ENCODE data around the gene DENND1B. TPM values are rescaled to one million over a fixed set of nuclear protein-coding genes. Genes with fewer than 3 reads are reported as not detected.

The DENND1B gene
- total and polyA plus RNA-seq, 2 of the 8 experiments (the other 6 are each of a cell fraction or from before 2014, with no cell fraction given): 0.74 to 3.3 TPM

GRCh38 chr1:197787623-197788536 is 12.6 kb upstream of the DENND1B start:
- WGBS, 2 experiments (ENCODE audit: extremely low coverage in 1 of 2, insufficient coverage in 1 of 2, insufficient read length in 1 of 2, insufficient replicate concordance in 2 of 2, low coverage in 1 of 2, low lambda C conversion rate in 2 of 2, missing lambda C conversion rate in 1 of 2): 85% methylated on average over 7 of the region's 7 CpGs; no CpG with 5 or more reads in 1 of the 2 experiments
- POLR2A ChIA-PET (ENCODE audit: partially characterized antibody): no interaction called here
- no peak overlapping the region for H2BK5ac ChIP-seq (ENCODE audit: low read depth, low read length)
- DNase-seq (ENCODE audit: low read depth in 1 of 2, low spot score in 2 of 2) (no peak), FAIRE-seq (no peak)
- H2BK120ac ChIP-seq (replicated peaks; ENCODE audit: low read depth, low read length): no peak overlapping the region
- no peak overlapping the region for H3K27ac ChIP-seq (ENCODE audit: low read depth, low read length)
- no peaks in the 10 kb centered on the region for H4K20me1 ChIP-seq (replicated peaks in 1 of 2; ENCODE audit: control insufficient read depth in 1 of 2, insufficient read depth in 2 of 2, low read length in 2 of 2)
- no peak overlapping the region for H4K5ac ChIP-seq (ENCODE audit: insufficient read length, low read depth, low read length)
- no peaks in the 10 kb centered on the region for H3K27me3 ChIP-seq (replicated peaks in 1 of 4; ENCODE audit: control insufficient read depth in 3 of 4, extremely low read depth in 1 of 4, insufficient read depth in 3 of 4, low read length in 3 of 4)
- H3K9ac ChIP-seq (replicated peaks in 1 of 4; ENCODE audit: extremely low read depth in 1 of 4, low read depth in 3 of 4, low read length in 3 of 4): no peak overlapping the region
- no peak overlapping the region for H3K18ac ChIP-seq (ENCODE audit: extremely low read depth, low read length)
- H3K4me2 ChIP-seq (ENCODE audit: insufficient read depth in 1 of 2, low read depth in 2 of 2, low read length in 2 of 2): no peak overlapping the region
- H4K91ac ChIP-seq (replicated peaks; ENCODE audit: insufficient read length, low read length): no peak overlapping the region
- no peak overlapping the region for H2BK12ac ChIP-seq (ENCODE audit: low read depth, low read length)
- H3K4me1 ChIP-seq (replicated peaks in 1 of 4; ENCODE audit: control insufficient read depth in 3 of 4, insufficient read depth in 4 of 4, low read length in 3 of 4): no peaks in the 10 kb centered on the region
- no peak overlapping the region for H3K4ac ChIP-seq (replicated peaks; ENCODE audit: insufficient read length, low read depth, low read length)
- no peak overlapping the region for H2BK15ac ChIP-seq (ENCODE audit: low read length)
- H3K23me2 ChIP-seq (ENCODE audit: low read depth, low read length): no peaks in the 10 kb centered on the region
- no peak overlapping the region for H3K23ac ChIP-seq (ENCODE audit: insufficient read length)
- no peak overlapping the region for H3K14ac ChIP-seq (ENCODE audit: insufficient read length)
- no peak overlapping the region; the same call in 1 of the 2 replicates for H4K8ac ChIP-seq (ENCODE audit: extremely low read depth, insufficient read depth, low read length)
- H3K79me1 ChIP-seq (ENCODE audit: low read depth, low read length): no peaks in the 10 kb centered on the region
- no peak overlapping the region for H2AK5ac ChIP-seq (ENCODE audit: low read depth, low read length)
- no peak overlapping the region for H3K56ac ChIP-seq (replicated peaks; ENCODE audit: insufficient read length, low read depth, low read length)
- H2BK20ac ChIP-seq (ENCODE audit: low read length): no peak overlapping the region
- no peak for TF ChIP-seq HDAC6 (IDR thresholded peaks at IDR 0.05; ENCODE audit: low read depth, low read length)
- no peak for TF ChIP-seq YY1 (IDR thresholded peaks at IDR 0.05; ENCODE audit: low read depth, low read length)
- no peak for TF ChIP-seq E2F6 (IDR thresholded peaks at IDR 0.05)
- no peak for TF ChIP-seq RBBP5 (IDR thresholded peaks at IDR 0.05; ENCODE audit: borderline replicate concordance, low read depth, low read length)
- no peak for TF ChIP-seq NANOG (IDR thresholded peaks at IDR 0.05; ENCODE audit: insufficient read depth, low read depth, low read length, poor library complexity, severe bottlenecking)
- TF ChIP-seq EP300 (IDR thresholded peaks at IDR 0.05; ENCODE audit: borderline replicate concordance in 1 of 2, low read depth in 2 of 2, low read length in 2 of 2): no peak
- no peak for TF ChIP-seq BRCA1 (IDR thresholded peaks at IDR 0.05; ENCODE audit: low read depth, low read length)
- TF ChIP-seq GTF2F1 (IDR thresholded peaks at IDR 0.05; ENCODE audit: borderline replicate concordance, low read depth, low read length): no peak
- TF ChIP-seq SP1 (IDR thresholded peaks at IDR 0.05; ENCODE audit: low read depth, low read length): no peak
- TF ChIP-seq EGR1 (IDR thresholded peaks at IDR 0.05; ENCODE audit: borderline replicate concordance, low read depth, low read length): no peak
- TF ChIP-seq CHD2 (IDR thresholded peaks at IDR 0.05; ENCODE audit: low read length): no peak
- H3K79me2 ChIP-seq (ENCODE audit: control insufficient read depth in 1 of 2, insufficient read depth in 2 of 2, low read length in 2 of 2): no peaks in the 10 kb centered on the region
- H3K9me3 ChIP-seq (ENCODE audit: insufficient read depth in 2 of 2, low read depth in 1 of 2, low read length in 1 of 2): no peaks in the 10 kb centered on the region
- no peak overlapping the region for H3K4me3 ChIP-seq (ENCODE audit: extremely low read depth in 1 of 4, insufficient read depth in 2 of 4, low read depth in 3 of 4, low read length in 4 of 4)
- no peak overlapping the region for H2AFZ ChIP-seq (ENCODE audit: low read length)
- CTCF ChIA-PET (ENCODE audit: partially characterized antibody): interaction anchor here (1.6 kb wide), 1 partner anchor 12 kb away, joined by 3 read pairs; the partner anchor contains the start of gene DENND1B
- no peaks in the 10 kb centered on the region for H3K36me3 ChIP-seq (ENCODE audit: control insufficient read depth in 2 of 4, insufficient read depth in 4 of 4, low read length in 3 of 4)

Measured in H1 (cell line).